Tongue (tissue), 2 donors: ENCODE measurements around the gene CCSER1. TPM values are rescaled to one million over a fixed set of nuclear protein-coding genes. Genes with fewer than 3 reads are reported as not detected.
"Not testable (repeated sequence)": the region's sequence is repeated elsewhere in the genome, so short reads cannot be mapped to it uniquely, and the experiment has no call there.

Experiments
- DNase-seq: peaks from one replicate; pipeline ENCODE4 v3.0.0-alpha.2; 2015
- total RNA-seq: library from RNA; depleted of rRNA; stranded (reverse); fragments of >200 nt; gene quantifications from one replicate; pipeline ENCODE4 v1.2.3, GENCODE V29; 2014

CCSER1 gene
- total RNA-seq, 1 donor from 2014 or later = 19.9 TPM

DNA sequence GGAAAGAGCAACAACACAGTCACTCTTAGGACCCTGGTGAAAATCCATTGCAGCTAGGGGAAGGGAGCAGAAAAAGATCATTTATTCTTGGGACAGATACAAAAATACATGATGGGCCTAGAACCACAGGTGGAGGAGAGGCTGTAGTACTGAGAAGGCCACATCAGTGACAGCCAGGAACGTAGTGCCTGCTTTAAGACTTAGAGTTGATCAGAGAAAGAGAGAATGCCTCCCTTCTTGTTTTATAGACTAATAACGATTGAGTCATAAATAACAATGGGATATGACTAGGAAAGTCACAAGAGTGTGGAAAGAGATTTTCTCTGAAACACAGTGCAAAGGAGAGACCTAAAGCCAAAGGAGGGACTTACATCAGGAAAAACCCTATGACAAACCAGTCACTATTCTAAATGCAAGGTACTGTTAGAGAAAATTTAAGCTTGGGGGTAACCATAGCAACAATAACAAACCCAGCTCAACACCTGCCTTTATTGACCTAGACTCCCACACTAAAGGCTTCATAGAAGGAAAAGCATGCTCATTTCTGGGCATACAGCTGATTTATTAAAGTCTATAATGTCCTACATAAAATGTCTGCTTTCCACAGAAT is 1161.6 kb downstream of the CCSER1 start:
- no peak for DNase-seq

DNA sequence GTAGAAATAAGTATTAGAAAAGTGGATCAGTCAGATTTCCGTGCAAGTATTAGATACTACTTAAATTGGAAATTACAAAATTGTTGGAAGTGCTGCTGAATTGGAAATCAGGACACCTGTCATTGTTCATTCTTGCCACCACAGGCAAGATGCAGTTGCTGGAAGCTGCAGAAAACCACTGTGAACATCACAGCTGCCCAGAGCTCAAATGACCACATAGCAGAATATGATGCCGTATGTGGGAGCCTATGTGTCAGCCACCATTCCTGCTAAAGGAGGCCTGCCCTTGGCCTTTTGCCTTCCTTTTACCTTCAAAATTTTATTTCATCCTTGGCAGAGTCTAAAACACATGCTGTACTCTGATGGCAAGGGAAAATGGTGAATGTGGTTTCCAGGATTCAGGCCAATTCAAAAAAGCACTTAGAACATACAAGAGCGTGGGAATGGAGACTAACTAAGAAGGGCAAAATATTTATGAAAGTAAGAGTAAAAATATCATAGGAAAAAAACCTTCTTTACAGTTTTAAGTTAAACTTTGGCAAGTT is 1171.0 kb downstream of the CCSER1 start:
- peak; percentile 35 for DNase-seq

DNA sequence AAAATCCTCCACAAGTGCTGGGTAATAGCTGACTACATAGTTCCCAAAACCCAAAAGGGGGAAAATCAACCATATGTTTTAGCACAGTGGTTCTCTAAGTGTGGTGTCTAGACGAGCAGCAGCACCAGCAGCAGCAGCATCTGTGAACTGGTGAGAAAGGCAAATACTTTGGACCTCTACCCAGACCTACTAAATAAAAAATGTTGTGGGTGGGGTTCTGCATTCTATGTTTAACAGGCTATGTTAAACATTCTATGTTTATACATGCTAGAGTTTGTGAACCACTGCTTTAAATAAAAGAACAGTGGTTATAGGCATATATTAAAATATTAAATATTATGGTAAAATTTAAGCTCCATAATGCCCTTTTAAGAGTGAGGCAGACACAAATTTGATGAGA is 1171.6 kb downstream of the CCSER1 start:
- DNase-seq = no peak

- DNase-seq = no peak
Measured at GRCh38 chr4:91302120-91302519, 1174.9 kb downstream of the CCSER1 start.

- DNase-seq = no peak
Measured at GRCh38 chr4:91304292-91304691, 1177.1 kb downstream of the CCSER1 start.

DNA sequence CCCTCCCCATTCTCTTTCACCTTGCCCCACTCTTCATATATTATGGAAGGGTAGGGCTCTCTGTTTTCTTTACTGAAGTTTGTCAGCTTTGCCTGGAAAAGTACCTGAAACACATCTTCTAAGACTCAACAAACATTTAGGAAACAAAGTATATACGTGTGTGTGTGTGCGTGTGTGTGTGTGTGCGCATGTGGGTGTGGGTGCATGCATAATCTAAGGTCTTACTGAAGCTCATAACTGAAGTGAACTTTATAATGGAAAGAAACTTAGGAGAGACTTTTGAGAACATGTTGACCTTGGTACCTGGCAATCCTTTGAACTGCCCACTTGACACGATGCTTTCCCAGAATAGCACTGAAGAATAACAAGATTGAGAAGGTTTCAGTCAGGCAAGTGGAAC is 1190.2 kb downstream of the CCSER1 start:
- DNase-seq = no peak

DNA sequence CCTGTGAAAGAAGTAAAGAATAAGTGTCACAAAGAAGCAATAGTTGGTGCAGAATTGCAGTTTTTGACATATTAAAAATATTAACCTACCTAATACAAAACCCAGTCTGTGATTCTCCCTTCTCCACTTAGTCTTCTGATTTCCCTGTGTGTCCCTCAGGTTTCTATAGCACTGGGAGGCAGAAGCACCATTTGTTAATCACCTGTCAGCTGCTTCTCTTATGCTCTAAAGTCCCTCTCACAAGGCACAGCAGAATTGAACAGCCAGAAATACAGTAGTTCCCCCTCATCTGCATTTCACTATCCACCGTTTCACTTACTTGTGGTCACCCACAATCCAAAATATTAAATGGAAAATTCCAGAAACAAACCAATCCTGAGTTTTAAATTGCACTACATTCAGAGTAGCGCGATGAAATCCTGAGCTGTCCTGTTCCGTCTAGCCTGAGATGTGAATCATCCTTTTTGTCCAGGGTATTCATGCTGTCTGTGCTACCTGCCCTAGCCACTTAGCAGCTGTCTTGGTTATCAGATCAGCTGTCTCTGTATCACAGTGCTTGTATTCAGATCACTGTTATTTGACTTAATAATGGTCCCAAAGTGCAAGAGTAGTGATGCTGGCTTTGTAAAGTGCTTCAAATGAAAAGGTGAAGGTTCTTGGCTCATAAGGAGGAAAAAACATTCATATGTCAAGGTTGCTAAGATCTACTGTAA is 1192.5 kb downstream of the CCSER1 start:
- no peak for DNase-seq

DNA sequence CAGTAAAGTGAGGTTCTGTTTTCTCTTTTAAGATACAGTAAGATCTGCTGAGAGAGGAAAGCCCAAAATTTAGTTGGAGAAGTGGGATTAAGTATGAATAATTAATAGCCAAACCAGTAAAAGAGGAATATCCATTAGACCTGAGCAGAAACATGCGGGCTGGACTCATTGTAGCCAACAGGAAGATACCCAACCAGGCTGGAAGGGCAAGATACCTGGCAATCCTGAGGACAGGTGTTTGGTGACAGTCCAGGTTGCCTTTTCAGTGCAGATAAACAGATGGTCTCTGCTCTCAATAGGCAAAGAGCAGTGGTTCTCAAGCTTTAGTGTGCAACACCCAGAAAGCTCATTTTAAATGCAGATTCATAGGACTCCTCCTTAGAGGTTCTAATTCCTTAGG is 1195.8 kb downstream of the CCSER1 start:
- DNase-seq = no peak

GRCh38 chr4:91325495-91325894 is 1198.3 kb downstream of the CCSER1 start:
- no peak for DNase-seq

DNA sequence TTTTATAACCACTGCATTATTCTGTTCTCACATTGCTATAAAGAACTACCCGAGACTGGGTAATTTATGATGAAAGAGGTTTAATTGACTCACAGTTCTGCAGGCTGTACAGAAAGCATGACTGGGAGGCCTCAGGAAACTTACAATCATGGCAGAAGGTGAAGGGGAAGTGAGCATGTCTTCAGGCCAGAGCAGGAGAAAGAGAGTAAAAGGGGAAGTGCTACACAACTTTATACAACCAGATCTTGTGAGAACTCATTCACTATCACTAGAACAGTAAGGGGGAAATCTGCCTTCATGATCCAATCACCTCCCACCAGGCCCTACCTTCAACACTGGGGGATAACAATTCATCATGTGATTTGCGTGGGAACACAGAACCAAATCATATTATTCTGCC is 1199.0 kb downstream of the CCSER1 start:
- DNase-seq = not testable (repeated sequence)

DNA sequence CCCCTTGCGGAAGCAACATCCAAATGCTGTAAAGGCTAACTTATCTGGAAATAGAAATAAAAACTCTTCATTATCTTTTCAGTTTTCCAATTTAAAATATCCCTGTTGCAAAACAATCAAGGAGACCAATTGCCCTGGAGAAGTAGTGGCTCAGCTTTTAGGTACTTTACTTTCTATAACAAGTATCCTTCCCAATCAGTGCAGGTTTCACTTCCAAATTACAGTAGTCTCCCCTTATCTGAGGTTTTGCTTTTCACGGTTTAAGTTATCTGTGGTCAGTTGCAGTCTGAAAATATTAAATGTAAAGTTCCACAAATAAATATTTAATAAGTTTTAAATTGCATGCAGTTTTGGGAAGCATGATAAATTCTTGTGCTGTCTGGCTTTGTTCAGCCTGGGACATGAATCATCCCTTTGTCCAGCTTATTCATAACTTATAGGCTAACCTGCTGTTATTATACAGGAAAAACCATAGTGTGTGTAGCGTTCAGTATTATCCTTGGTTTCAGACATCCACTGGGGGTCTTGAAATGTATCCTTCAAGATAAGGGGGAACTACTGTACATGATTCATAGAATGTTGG is 1203.5 kb downstream of the CCSER1 start:
- no peak for DNase-seq

DNA sequence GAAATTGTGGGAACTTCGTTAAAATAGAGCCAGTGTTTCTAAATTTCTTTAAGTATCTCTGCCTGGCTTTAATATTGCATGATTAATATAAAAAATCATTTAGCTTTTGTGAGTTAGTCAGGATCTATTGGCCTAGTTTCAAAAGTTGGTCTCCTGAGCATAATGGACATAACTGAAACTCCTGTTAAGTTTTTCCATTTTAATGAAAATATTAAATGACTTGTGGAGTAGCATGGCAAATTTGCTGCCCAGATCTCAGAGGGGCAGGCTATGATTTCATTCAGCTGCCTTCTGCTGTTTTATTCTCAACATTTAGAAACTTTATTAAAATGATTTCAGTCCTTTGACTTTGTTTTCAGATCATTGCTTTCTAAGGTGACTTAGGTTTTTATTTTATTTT is 1213.6 kb downstream of the CCSER1 start:
- no peak for DNase-seq

GRCh38 chr4:91345632-91346031 is 1218.4 kb downstream of the CCSER1 start:
- DNase-seq = no peak

DNA sequence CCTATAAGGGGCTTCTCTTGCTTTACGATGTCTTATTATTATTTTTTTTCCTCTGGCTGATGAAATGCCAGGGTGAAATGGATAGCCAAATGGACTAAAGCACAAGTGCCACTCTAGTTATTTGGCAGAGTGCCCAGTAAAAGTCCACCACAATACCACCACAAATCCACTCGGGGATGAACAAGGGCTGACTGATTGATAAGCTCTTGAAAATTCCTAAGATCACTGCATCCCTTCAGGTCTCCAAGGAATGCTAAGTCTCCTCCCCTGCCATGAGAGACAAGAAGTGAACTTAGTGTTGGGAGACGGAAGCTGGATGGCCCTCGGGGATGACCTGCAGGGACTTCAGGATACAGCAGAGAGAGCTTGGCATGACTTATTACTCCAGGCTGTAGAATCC is 1229.3 kb downstream of the CCSER1 start:
- DNase-seq = not testable (repeated sequence)

DNA sequence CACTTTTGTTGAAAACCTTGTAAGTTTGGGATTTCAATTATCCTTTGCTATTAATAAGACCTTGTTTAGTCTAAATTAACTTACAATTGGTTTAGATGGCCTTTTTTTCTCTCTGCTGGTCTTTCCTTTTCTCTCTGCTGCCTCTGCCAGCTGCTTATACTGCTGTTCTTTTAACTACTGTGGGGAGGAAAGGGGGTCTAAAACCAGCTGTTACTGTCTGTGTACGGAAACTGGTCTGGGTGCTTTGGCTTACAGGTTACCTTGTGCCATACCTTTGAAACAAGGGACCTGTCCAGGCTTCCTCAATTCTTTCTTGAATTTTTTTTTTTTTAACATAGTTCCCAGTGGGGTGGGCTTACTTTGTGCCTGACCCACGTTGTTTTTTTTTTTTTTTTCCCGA is 1230.8 kb downstream of the CCSER1 start:
- DNase-seq = not testable (repeated sequence)

GRCh38 chr4:91358621-91359020 is 1231.4 kb downstream of the CCSER1 start:
- DNase-seq = not testable (repeated sequence)

DNA sequence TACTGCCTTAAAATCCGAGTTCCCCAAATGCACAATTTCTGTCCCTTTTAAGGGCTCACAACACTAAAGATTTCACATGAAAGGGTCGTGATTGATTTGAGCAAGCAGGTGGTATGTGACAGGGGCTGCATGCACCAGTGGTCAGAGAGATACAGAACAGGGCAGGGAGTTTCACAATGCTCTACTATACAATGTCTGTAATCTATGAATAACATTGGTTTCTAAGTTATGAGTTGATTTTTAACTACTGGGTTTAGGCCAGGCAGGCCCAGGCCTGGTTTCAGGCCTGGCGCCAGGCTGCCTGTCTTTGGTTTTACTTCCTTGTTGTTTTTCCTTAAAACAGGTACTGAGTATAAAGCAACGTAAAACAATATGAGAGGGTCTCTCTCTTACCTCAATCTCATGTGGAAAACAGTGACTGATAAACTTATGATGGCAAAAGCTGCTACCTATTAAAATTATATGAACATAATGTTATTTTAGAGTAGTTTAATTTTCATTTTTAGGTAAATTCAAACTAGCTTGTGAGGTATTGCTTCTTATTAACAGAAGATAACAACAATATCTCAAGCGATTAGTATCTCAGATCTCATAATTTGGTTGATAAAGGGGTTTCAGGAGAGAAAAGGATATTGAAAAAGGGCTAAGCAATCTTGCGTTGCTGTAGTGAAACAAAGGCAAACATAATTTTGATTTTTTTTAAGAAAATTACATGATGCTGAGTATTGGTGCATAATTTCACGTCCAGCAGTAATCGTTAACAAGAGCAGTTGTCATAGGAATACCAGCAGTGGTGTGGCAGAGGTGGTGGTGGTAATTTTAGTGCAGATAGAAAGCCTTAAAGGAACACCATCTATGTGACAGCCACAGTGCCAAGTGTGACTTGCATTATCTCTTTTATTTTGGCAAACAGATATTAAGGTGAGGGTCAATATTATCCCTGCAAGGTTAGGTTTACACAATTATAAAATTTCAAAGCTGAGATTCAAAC is 1232.1 kb downstream of the CCSER1 start:
- DNase-seq = no peak

- DNase-seq = no peak
Measured at GRCh38 chr4:91362125-91362524, 1234.9 kb downstream of the CCSER1 start.

DNA sequence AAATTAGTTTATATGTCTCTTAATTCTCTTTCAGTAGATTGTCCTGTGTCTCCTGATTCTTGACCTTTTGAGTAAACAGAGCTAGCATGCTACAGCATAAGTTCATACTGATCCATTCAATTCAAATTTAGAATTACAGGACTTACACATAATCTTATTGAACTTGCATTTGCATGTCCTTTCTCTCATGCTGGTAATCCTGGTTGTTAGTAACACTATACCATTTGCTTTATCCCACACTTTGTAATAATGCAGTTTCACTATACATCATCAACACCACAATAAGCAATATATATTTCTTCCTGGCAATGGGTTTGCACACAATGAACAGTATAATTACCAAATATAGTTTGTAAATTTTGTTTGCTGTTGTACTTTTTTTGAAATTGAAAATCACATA is 1239.4 kb downstream of the CCSER1 start:
- DNase-seq = no peak

GRCh38 chr4:91369116-91369515 is 1241.9 kb downstream of the CCSER1 start:
- DNase-seq = no peak

- no peak for DNase-seq
Measured at GRCh38 chr4:91373546-91373945, 1246.4 kb downstream of the CCSER1 start.

DNA sequence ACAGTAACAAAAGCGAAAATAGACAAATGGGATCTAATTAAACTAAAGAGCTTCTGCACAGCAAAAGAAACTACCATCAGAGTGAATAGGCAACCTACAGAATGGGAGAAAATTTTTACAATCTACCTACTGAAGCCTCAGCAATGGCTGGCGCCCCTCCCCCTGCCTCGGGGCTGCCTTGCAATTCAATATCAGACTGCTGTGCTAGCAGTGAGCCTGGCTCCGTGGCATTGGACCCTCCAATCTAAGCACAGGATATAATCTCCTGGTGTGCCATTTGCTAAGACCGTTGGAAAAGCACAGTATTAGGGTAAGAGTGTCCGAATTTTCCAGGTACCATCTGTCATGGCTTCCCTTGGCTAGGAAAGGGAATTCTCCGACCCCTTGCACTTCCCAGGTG is 1278.2 kb downstream of the CCSER1 start:
- not testable (repeated sequence) for DNase-seq
